ENCODE results near the gene GPC3. TPM values are rescaled to one million over a fixed set of nuclear protein-coding genes. Genes with fewer than 3 reads are reported as not detected.
"Not testable (repeated sequence)": the region's sequence is repeated elsewhere in the genome, so short reads cannot be mapped to it uniquely, and the experiment has no call there.

The GPC3 gene
- total RNA-seq, 1 donor from 2014 or later, result not detected

- DNase-seq, result no peak
Observed at GRCh38 chrX:133994576-133994975, 9.2 kb upstream of the GPC3 start.

- DNase-seq, result no peak
Observed at GRCh38 chrX:133992882-133993281, 7.5 kb upstream of the GPC3 start.

- no peak for DNase-seq
Observed at GRCh38 chrX:133991814-133992213, 6.4 kb upstream of the GPC3 start.

- not testable (repeated sequence) for DNase-seq
Observed at GRCh38 chrX:133991057-133991456, 5.7 kb upstream of the GPC3 start.

- no peak for DNase-seq
Observed at GRCh38 chrX:133989993-133990392, 4.6 kb upstream of the GPC3 start.

- DNase-seq, result no peak
Observed at GRCh38 chrX:133989490-133989889, 4.1 kb upstream of the GPC3 start.

- DNase-seq, result no peak
Observed at GRCh38 chrX:133988010-133988409, 2.6 kb upstream of the GPC3 start.

- DNase-seq, result no peak
Observed at GRCh38 chrX:133987188-133987587, 1.8 kb upstream of the GPC3 start.

GRCh38 chrX:133985967-133986683 lies 731 bp upstream of the GPC3 start:
- no peak for DNase-seq

- DNase-seq, result no peak
Observed at GRCh38 chrX:133984857-133985163, 584 bp downstream of the GPC3 start.

- no peak for DNase-seq
Observed at GRCh38 chrX:133983974-133984845, 1.2 kb downstream of the GPC3 start.

GRCh38 chrX:133983256-133983973 lies 2.0 kb downstream of the GPC3 start:
- no peak for DNase-seq

GRCh38 chrX:133981924-133982323 lies 3.5 kb downstream of the GPC3 start:
- DNase-seq, result no peak

- no peak for DNase-seq
Observed at GRCh38 chrX:133980832-133981588, 4.4 kb downstream of the GPC3 start.

GRCh38 chrX:133980406-133980805 lies 5.0 kb downstream of the GPC3 start:
- DNase-seq, result no peak

- no peak for DNase-seq
Observed at GRCh38 chrX:133979641-133980230, 5.7 kb downstream of the GPC3 start.

GRCh38 chrX:133973704-133974103 lies 11.7 kb downstream of the GPC3 start:
- no peak for DNase-seq

- no peak for DNase-seq
Observed at GRCh38 chrX:133972916-133973315, 12.5 kb downstream of the GPC3 start.

GRCh38 chrX:133971586-133971985 lies 13.8 kb downstream of the GPC3 start:
- no peak for DNase-seq

- DNase-seq, result no peak
Observed at GRCh38 chrX:133970076-133970475, 15.3 kb downstream of the GPC3 start.

GRCh38 chrX:133969191-133969590 lies 16.2 kb downstream of the GPC3 start:
- DNase-seq, result no peak

GRCh38 chrX:133968109-133968508 lies 17.3 kb downstream of the GPC3 start:
- no peak for DNase-seq
